HEK293T (cell line): Measurements from ENCODE around the gene LARGE2.

Experiments used
- CTCF ChIA-PET: fragments of 350-600 bp; formaldehyde crosslinking; extraction: SDS; loops from one replicate; lab custom pipeline; 2021; ENCODE audit warnings: antibody characterized with exemption, inconsistent platforms; lab: Yijun Ruan, JAX
- POLR2A ChIA-PET: fragments of 350-600 bp; formaldehyde crosslinking; extraction: SDS; loops from one replicate; lab custom pipeline; 2020; ENCODE audit warnings: antibody characterized with exemption, inconsistent platforms; lab: Yijun Ruan, JAX
- DNase-seq: peaks from one replicate; pipeline ENCODE4 v3.0.0; 2012; ENCODE audit warnings: mixed read lengths; ENCODE audit errors: extremely low spot score
- ARNT ChIP-seq: fragments of 450-650 bp; IDR thresholded peaks from 2 replicates; pipeline ENCODE4 v1.6.1; 2017; ENCODE audit warnings: mild to moderate bottlenecking
- BHLHE40 ChIP-seq: fragments of 450-650 bp; IDR thresholded peaks from 2 replicates; pipeline ENCODE4 v1.6.1; 2016; ENCODE audit warnings: mild to moderate bottlenecking, moderate library complexity, borderline replicate concordance
- CTBP1 ChIP-seq: fragments of 450-650 bp; IDR thresholded peaks from 2 replicates; pipeline ENCODE4 v1.6.1; 2016; ENCODE audit warnings: borderline replicate concordance
- ELF4 ChIP-seq: fragments of 450-650 bp; IDR thresholded peaks from 2 replicates; pipeline ENCODE4 v1.6.1; 2017; ENCODE audit warnings: antibody characterized with exemption
- FOXA1 ChIP-seq: fragments of 450-650 bp; IDR thresholded peaks from 2 replicates; pipeline ENCODE4 v1.6.1; 2016; ENCODE audit warnings: mild to moderate bottlenecking
- FOXK2 ChIP-seq: fragments of 450-650 bp; IDR thresholded peaks from 2 replicates; pipeline ENCODE4 v1.6.1; 2016; ENCODE audit warnings: mild to moderate bottlenecking
- FOXM1 ChIP-seq: fragments of 450-650 bp; IDR thresholded peaks from 2 replicates; pipeline ENCODE4 v1.6.1; 2017; ENCODE audit warnings: mild to moderate bottlenecking, borderline replicate concordance
- HDGF ChIP-seq: fragments of 450-650 bp; IDR thresholded peaks from 2 replicates; pipeline ENCODE4 v1.6.1; 2017; ENCODE audit warnings: antibody characterized with exemption, borderline replicate concordance
- L3MBTL2 ChIP-seq: fragments of 450-650 bp; conservative IDR thresholded peaks from 2 replicates; pipeline ENCODE4 v1.6.1; 2016; ENCODE audit warnings: mild to moderate bottlenecking
- LEF1 ChIP-seq: fragments of 450-650 bp; IDR thresholded peaks from 2 replicates; pipeline ENCODE4 v1.6.1; 2017; ENCODE audit warnings: mild to moderate bottlenecking, borderline replicate concordance
- NFRKB ChIP-seq: fragments of 450-650 bp; IDR thresholded peaks from 2 replicates; pipeline ENCODE4 v1.6.1; 2016; ENCODE audit warnings: mild to moderate bottlenecking, moderate library complexity
- PKNOX1 ChIP-seq: fragments of 450-650 bp; IDR thresholded peaks from 2 replicates; pipeline ENCODE4 v1.6.1; 2016
- SP1 ChIP-seq: fragments of 450-650 bp; IDR thresholded peaks from 2 replicates; pipeline ENCODE4 v1.6.1; 2017
- SUZ12 ChIP-seq: fragments of 450-650 bp; IDR thresholded peaks from 2 replicates; pipeline ENCODE4 v1.6.1; 2016; ENCODE audit warnings: mild to moderate bottlenecking
- TARDBP ChIP-seq: fragments of 450-650 bp; IDR thresholded peaks from 2 replicates; pipeline ENCODE4 v1.6.1; 2016
- ZNF384 ChIP-seq: fragments of 450-650 bp; IDR thresholded peaks from 2 replicates; pipeline ENCODE4 v1.6.1; 2016

Gene LARGE2

GRCh38 chr11:45930031-45930794 is 7.8 kb downstream of the LARGE2 start:
- TF ChIP-seq BHLHE40: no peak
- no peak for TF ChIP-seq NFRKB
- TF ChIP-seq ARNT: no peak
- no peak for TF ChIP-seq ZNF384
- no peak for TF ChIP-seq FOXA1
- no peak for TF ChIP-seq FOXK2
- no peak for TF ChIP-seq FOXM1
- TF ChIP-seq PKNOX1: no peak
- no peak for TF ChIP-seq SUZ12
- no peak for TF ChIP-seq TARDBP
- no peak for TF ChIP-seq ELF4
- no peak for TF ChIP-seq HDGF
- DNase-seq: no peak
- CTCF ChIA-PET: no interaction called here
- POLR2A ChIA-PET: interaction anchor here (0.8 kb wide), 1 partner anchor 12 kb away, joined by 4 read pairs; the partner anchor contains the start of gene PEX16

GRCh38 chr11:45930951-45931570 is 8.6 kb downstream of the LARGE2 start:
- ChIA-PET POLR2A (interaction anchor here (0.8 kb wide), 1 partner anchor 13 kb away, joined by 4 read pairs; the partner anchor contains the start of gene PEX16), CTCF (no interaction called here)
- no peak for DNase-seq
- no peak for TF ChIP-seq ARNT
- TF ChIP-seq NFRKB: no peak
- no peak for TF ChIP-seq FOXM1
- no peak for TF ChIP-seq FOXA1
- no peak for TF ChIP-seq L3MBTL2
- no peak for TF ChIP-seq ZNF384
- TF ChIP-seq ELF4: no peak
- TF ChIP-seq CTBP1: no peak
- no peak for TF ChIP-seq SP1
- no peak for TF ChIP-seq HDGF
- no peak for TF ChIP-seq PKNOX1
- TF ChIP-seq FOXK2: no peak
- TF ChIP-seq BHLHE40: no peak
- no peak for TF ChIP-seq SUZ12
- no peak for TF ChIP-seq LEF1
- TF ChIP-seq TARDBP: no peak

DNA sequence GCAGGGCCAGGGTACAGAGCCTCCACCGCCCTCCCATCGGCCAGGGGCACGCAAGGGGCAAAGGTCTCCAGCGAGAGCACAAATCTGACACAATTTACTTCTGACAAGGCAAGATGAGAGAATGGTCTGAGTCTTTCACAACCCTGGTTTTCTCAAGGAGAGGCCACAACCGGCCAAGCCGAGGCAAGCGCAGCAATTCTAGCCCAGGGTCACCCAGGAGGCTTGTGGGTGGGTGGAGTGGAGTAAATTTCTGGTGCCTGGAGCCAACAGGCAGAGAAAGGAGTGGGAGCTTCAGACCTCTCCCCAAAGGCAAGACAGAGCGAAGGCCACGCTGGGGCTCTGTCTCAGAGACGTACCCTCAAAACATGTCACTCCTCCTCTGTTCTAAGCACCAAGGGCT is 9.3 kb downstream of the LARGE2 start:
- ChIA-PET POLR2A (no interaction called here), CTCF (no interaction called here)
- TF ChIP-seq BHLHE40 (no peak), ZNF384 (no peak), FOXK2 (no peak), ARNT (no peak), ELF4 (no peak), FOXA1 (no peak), TARDBP (no peak), SP1 (no peak), L3MBTL2 (no peak), HDGF (no peak), FOXM1 (no peak)
- no peak for DNase-seq

DNA sequence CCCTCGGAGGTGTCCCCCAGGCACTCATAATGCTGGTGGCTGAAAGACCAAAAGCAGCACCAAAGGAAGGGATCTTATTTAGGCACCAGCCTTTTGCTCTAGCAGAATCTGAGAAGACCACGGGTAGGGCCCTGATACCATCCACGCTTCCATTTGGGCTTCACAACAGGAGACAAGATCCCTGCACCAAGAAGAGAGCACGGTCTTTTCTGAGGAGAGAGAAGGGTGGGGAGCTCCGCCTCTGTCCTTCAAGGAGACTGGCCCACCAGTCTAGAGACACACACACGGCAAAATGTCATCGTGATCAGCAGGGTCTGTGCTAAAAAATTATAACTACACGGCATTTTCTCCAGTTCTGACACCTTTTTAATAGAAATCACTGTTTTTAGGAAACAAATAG is 9.8 kb downstream of the LARGE2 start:
- no peak for DNase-seq
- CTCF ChIA-PET: no interaction called here
- no peak for TF ChIP-seq L3MBTL2
- no peak for TF ChIP-seq FOXA1
- no peak for TF ChIP-seq ARNT
- no peak for TF ChIP-seq ELF4
- TF ChIP-seq FOXK2: no peak
- POLR2A ChIA-PET: no interaction called here

DNA sequence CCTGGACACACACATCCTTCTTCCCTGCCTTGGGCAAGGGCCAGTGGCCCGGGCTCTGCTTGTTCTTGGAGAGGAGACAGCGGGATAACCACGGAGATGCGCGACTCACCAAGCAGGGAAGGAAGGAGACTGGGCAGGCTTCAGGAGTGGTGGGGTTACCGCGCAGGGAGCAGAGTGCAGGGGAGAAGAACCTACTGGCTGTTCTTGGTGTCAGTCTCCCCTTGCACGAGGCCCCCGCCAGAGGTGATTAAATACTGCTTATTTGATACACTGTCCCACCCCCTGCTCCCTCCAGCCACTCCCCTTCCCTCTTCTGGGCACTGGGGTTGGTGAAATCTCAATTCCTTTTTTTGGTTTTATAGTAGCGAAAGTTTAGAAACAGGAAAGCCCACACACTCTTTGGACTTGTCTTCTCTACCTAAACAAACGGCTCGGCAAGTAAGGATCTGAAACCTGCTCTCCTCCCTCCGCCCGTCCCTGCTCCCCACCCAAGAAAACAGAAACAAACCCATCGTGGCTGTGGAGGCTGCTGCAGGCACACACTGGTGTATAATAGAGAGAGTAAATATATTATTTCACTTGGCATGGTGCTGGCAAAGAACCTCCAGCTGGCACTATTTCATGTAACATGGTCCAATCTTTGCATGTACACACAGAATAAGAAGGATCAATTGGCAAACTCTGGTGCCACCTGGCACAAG is 10.8 kb downstream of the LARGE2 start:
- POLR2A ChIA-PET: no interaction called here
- no peak for TF ChIP-seq FOXA1
- DNase-seq: no peak
- CTCF ChIA-PET: no interaction called here

GRCh38 chr11:45933846-45934579 is 11.6 kb downstream of the LARGE2 start:
- ChIA-PET POLR2A (no interaction called here), CTCF (no interaction called here)
- TF ChIP-seq SP1 (no peak), PKNOX1 (no peak), L3MBTL2 (no peak), SUZ12 (no peak), NFRKB (no peak), ZNF384 (no peak), ELF4 (no peak), LEF1 (no peak), ARNT (no peak), FOXA1 (no peak), FOXK2 (no peak), BHLHE40 (no peak), FOXM1 (no peak), CTBP1 (no peak), HDGF (no peak), TARDBP (no peak)
- DNase-seq: no peak
